Mesothelial cell of epicardium (in vitro differentiated cells): ENCODE measurements around the gene COL1A1. TPM values are rescaled to one million over a fixed set of nuclear protein-coding genes. Genes with fewer than 3 reads are reported as not detected.

Source experiments
- DNase-seq, 2 experiments: peaks; one replicate each; pipeline ENCODE4 v3.0.0; 2021; ENCODE audit warnings: low spot score in 2 of 2; ENCODE audit not compliant: unreplicated experiment in 2 of 2
- H3K27ac Mint-ChIP-seq: 2 replicates; pipeline ENCODE4 v1.8.0; 2021; ENCODE audit warnings: mixed read lengths
- H3K27me3 Mint-ChIP-seq: 2 replicates; pipeline ENCODE4 v1.8.0; 2021; ENCODE audit warnings: low read depth, mixed read lengths
- H3K36me3 Mint-ChIP-seq: 2 replicates; pipeline ENCODE4 v1.8.0; 2021; ENCODE audit warnings: mixed read lengths
- H3K4me1 Mint-ChIP-seq: 2 replicates; pipeline ENCODE4 v1.8.0; 2021; ENCODE audit warnings: mixed read lengths
- H3K4me3 Mint-ChIP-seq: 2 replicates; pipeline ENCODE4 v1.8.0; 2021; ENCODE audit warnings: mild to moderate bottlenecking, moderate library complexity, mixed read lengths
- H3K9me3 Mint-ChIP-seq: 2 replicates; pipeline ENCODE4 v1.8.0; 2021; ENCODE audit warnings: mixed read lengths
- CTCF ChIP-seq: fragments of 200-600 bp; sonication (generic); IDR thresholded peaks from one replicate; pipeline ENCODE4 v1.5.0; 2021; ENCODE audit warnings: antibody characterized with exemption; ENCODE audit not compliant: unreplicated experiment
- total RNA-seq: library from RNA; stranded (reverse); gene quantifications from 3 replicates; pipeline ENCODE4 v1.2.1, GENCODE V29; 2021

The COL1A1 gene
- total RNA-seq, 1 donor from 2014 or later: 3,972 TPM

DNA sequence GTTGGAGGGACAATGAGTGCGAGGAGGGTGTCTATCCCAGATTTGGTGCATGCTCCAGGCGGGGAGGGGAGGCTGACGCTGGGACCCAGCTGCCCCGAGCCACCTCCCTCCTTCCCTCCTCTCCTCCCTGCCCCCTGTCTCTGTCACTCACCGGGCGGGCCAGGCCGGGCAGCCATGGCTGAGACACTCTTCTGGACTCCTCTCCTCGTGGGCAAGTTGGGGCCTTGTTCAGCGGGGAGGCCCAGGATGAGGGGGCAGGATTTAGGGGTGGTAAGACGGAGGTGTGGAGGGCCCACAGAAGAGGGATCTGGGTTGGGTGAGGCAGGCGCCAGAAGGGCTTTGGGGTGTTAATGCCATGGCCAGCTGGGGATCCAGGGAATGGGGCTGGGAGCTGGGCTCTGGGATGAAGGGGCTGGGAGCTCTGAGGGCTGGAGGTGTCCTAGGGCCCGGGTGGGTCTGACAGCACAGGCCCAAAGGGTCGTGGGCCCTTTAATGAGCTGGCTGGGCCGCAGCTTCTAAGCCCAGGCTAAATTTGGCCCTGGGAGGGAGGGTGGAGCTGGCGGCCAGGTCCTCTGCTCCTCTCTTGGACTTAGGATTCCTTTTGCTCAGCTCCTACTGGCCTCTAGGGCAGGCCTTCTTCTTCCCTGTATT lies 35.4 kb downstream of the COL1A1 start, which contains the start of gene SGCA:
Gene SGCA (plus strand): TSS at position 139 of the 651 bp plus-strand sequence. CDS start 36 bp downstream, at position 175.
- DNase-seq: no peak
- Mint-ChIP-seq H3K36me3 (no peaks in the 10 kb centered on the region), H3K27me3 (peaks cover 3% of the 10 kb centered on the region), H3K27ac (peak within 1 kb of the TSS; percentile 33), H3K9me3 (no peaks in the 10 kb centered on the region), H3K4me3 (no peak within 1 kb of the TSS), H3K4me1 (peaks cover 9% of the 10 kb centered on the region)
- TF ChIP-seq CTCF: no peak

DNA sequence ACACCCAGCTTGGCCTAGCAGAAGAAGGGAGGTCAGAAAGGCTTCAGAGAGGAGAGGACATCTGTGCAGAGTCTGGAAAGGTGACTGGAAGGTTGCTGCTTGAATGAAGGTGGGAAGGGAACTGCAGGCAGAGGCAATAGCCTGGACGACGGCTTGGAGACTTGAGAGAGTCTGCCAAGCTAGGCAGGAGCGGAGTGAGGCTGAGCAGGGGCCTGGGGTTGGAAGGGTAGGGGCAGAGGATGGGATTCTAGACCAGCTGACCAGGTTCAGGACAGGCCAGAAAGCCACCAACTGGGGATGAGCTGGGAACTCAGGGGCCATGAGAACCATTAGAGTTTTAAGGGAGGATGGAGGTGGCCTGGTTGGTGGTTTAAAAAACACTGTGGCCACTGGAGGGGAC lies 36.0 kb downstream of the COL1A1 start:
- Mint-ChIP-seq H3K27me3 (peaks cover 3% of the 10 kb centered on the region), H3K9me3 (no peaks in the 10 kb centered on the region), H3K4me3 (no peak overlapping the region), H3K36me3 (no peaks in the 10 kb centered on the region), H3K4me1 (peaks cover 13% of the 10 kb centered on the region), H3K27ac (peak overlapping the region; percentile 33)
- DNase-seq: no peak
- TF ChIP-seq CTCF: no peak

GRCh38 chr17:50165066-50165465 lies 36.4 kb downstream of the COL1A1 start:
- no peaks in the 10 kb centered on the region for H3K36me3 Mint-ChIP-seq
- no peak overlapping the region for H3K27ac Mint-ChIP-seq
- DNase-seq: no peak
- H3K27me3 Mint-ChIP-seq: peaks cover 3% of the 10 kb centered on the region
- H3K4me3 Mint-ChIP-seq: no peak overlapping the region
- no peak for TF ChIP-seq CTCF
- H3K9me3 Mint-ChIP-seq: no peaks in the 10 kb centered on the region
- H3K4me1 Mint-ChIP-seq: peaks cover 13% of the 10 kb centered on the region

DNA sequence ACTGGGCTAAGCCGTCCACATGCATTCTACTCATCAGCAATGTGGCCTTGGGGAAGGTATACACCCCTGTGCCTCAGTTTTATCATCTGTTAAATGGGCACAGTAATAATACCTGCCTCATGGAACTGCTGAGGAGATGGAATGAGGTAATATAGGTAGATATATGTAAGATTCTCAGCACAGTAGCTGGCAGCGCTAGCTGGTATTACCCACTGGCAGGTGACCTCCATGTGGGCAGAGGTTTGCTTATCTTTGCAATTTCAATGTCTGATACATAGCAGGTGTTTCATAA lies 36.8 kb downstream of the COL1A1 start:
- no peak for DNase-seq
- peaks cover 3% of the 10 kb centered on the region for H3K27me3 Mint-ChIP-seq
- no peaks in the 10 kb centered on the region for H3K36me3 Mint-ChIP-seq
- no peak overlapping the region for H3K27ac Mint-ChIP-seq
- no peak for TF ChIP-seq CTCF
- H3K4me3 Mint-ChIP-seq: no peak overlapping the region
- peaks cover 13% of the 10 kb centered on the region for H3K4me1 Mint-ChIP-seq
- no peaks in the 10 kb centered on the region for H3K9me3 Mint-ChIP-seq

DNA sequence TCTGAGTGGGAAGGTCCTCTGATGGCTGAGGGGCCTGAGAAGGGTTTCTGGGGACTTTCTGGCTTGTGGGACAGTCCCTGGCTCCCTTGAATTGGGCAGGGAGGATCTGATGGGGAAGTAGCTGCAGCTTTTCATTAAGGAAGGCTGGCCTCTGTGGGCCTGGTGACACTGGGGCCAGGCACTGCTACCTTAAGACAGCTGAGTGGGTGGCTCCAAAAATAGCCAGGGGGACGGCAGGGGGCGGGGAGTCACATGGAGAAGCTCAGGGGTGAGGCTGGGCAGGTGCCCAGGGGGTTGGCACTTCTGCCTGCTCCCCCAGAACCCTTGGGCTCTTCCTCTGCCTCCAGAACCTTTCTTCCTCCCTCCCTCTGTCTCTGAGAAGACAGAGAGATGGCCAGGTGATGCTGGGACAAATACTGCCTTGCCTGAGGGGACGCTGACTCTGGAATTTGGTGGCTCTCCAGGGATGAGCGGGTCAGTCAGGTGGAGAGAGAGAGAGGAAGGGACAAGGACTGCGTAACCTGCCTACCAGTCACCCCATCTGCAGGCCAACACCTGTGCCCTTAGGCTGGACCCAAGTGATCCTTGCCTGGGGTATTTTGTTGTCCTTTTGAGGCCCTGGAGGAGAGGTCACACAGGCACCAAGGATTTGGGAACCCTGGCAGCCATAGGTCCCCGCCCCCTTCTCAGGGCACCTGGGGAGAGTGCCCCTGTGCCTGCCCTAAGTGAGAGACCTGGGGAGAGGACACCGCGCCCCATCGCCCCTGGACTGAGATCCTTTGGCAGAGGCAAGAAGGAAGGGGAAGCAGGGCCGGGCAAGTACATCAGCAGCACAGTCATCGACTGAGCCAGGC lies 37.4 kb downstream of the COL1A1 start:
- Mint-ChIP-seq H3K4me3 (no peak overlapping the region), H3K4me1 (peaks cover 9% of the 10 kb centered on the region), H3K9me3 (no peaks in the 10 kb centered on the region), H3K27me3 (peaks cover 3% of the 10 kb centered on the region), H3K36me3 (no peaks in the 10 kb centered on the region), H3K27ac (no peak overlapping the region)
- TF ChIP-seq CTCF: no peak
- DNase-seq: no peak
